A549 (cell line): ENCODE results near the gene SLFN11. TPM values are rescaled to one million over a fixed set of nuclear protein-coding genes. Genes with fewer than 3 reads are reported as not detected.
"Not testable (repeated sequence)": the region's sequence is repeated elsewhere in the genome, so short reads cannot be mapped to it uniquely, and the experiment has no call there.

Source experiments
- ATAC-seq, 2 experiments: fragments of 200-7000 bp in 1 of 2; fragments of >200 bp in 1 of 2; cut with Nextera tagmentation in 1 of 2; cut with Tn5 transposase in 1 of 2; 3 replicates each; pipeline versions ENCODE4 v1.8.0 to v1.9.1; 2018 to 2020; ENCODE audit warnings: mild to moderate bottlenecking in 1 of 2, moderate library complexity in 1 of 2
- CTCF ChIA-PET: fragments of 300-600 bp; sonication (Branson Sonifier 250); formaldehyde crosslinking; extraction: SDS; loops from one replicate; lab custom pipeline; 2021; ENCODE audit warnings: antibody characterized with exemption, inconsistent platforms; lab: Yijun Ruan, JAX
- POLR2A ChIA-PET: fragments of 350-600 bp; formaldehyde crosslinking; extraction: SDS; loops from one replicate; lab custom pipeline; 2021; ENCODE audit warnings: antibody characterized with exemption, inconsistent platforms; lab: Yijun Ruan, JAX
- DNase-seq, 2 experiments: peaks; one replicate each; pipeline versions ENCODE4 v3.0.0 to v3.0.0-alpha.2; 2011 to 2016; ENCODE audit warnings: low read depth in 1 of 2, low spot score in 1 of 2
- FAIRE-seq: peaks from 2 replicates; lab custom pipeline; 2011; peaks lifted over from hg19 to GRCh38; lab: Jason Lieb, UNC
- H3K27ac ChIP-seq, 2 experiments: fragments of >200 bp; sonication (Bioruptor Twin); formaldehyde crosslinking; 3 replicates each; pipeline ENCODE4 v1.5.1; 2016 to 2017
- H3K4me1 ChIP-seq: fragments of >200 bp; sonication (Bioruptor Twin); formaldehyde crosslinking; 3 replicates; pipeline ENCODE4 v1.6.1; 2016
- H3K4me2 ChIP-seq: fragments of >200 bp; sonication (Bioruptor Twin); formaldehyde crosslinking; 3 replicates; pipeline ENCODE4 v1.6.1; 2016
- H3K4me3 ChIP-seq: fragments of >200 bp; sonication (Bioruptor Twin); formaldehyde crosslinking; 3 replicates; pipeline ENCODE4 v1.5.1; 2016
- H3K9me3 ChIP-seq: fragments of >200 bp; sonication (Bioruptor Twin); formaldehyde crosslinking; 3 replicates; pipeline ENCODE4 v1.6.1; 2016
- BHLHE40 ChIP-seq: IDR thresholded peaks from 2 replicates; pipeline ENCODE4 v1.6.1; 2012; ENCODE audit warnings: low read depth, low read length, inconsistent platforms
- EHF ChIP-seq: fragments of 250-450 bp; sonication (Bioruptor Pico); IDR thresholded peaks from 2 replicates; pipeline ENCODE4 v1.5.0; 2020; ENCODE audit warnings: mild to moderate bottlenecking
- FOSL2 ChIP-seq, 2 experiments: fragments of 450-650 bp in 1 of 2; fragments of >200 bp in 1 of 2; sonication (Bioruptor Twin) in 1 of 2; formaldehyde crosslinking; IDR thresholded peaks; 2 replicates each; pipeline versions ENCODE4 v1.5.0 to v1.6.1; 2016 to 2020; ENCODE audit warnings: mild to moderate bottlenecking in 1 of 2, moderate library complexity in 1 of 2
- FOXS1 ChIP-seq: fragments of 250-450 bp; sonication (Bioruptor Pico); IDR thresholded peaks from 2 replicates; pipeline ENCODE4 v1.5.0; 2020; ENCODE audit warnings: mild to moderate bottlenecking, moderate library complexity
- GATA3 ChIP-seq: IDR thresholded peaks from 2 replicates; pipeline ENCODE4 v1.6.1; 2012; ENCODE audit warnings: borderline replicate concordance
- HOXA7 ChIP-seq: fragments of 250-450 bp; sonication (Bioruptor Pico); IDR thresholded peaks from 2 replicates; pipeline ENCODE4 v1.5.0; 2020; ENCODE audit warnings: mild to moderate bottlenecking, moderate library complexity
- NFE2L2 ChIP-seq: fragments of 150-350 bp; conservative IDR thresholded peaks from 2 replicates; pipeline ENCODE4 v1.6.1; 2014; ENCODE audit warnings: low read length
- NPAS2 ChIP-seq: fragments of 250-450 bp; sonication (Bioruptor Pico); IDR thresholded peaks from 2 replicates; pipeline ENCODE4 v1.8.0; 2022; ENCODE audit warnings: mild to moderate bottlenecking, moderate library complexity, borderline replicate concordance
- PHF8 ChIP-seq: fragments of 200-600 bp; sonication (generic); IDR thresholded peaks from 2 replicates; pipeline ENCODE4 v1.6.1; 2016; ENCODE audit warnings: low read depth, mild to moderate bottlenecking, antibody characterized with exemption, moderate library complexity, borderline replicate concordance
- POLR2A ChIP-seq: IDR thresholded peaks from 2 replicates; pipeline ENCODE4 v1.6.1; 2012; ENCODE audit warnings: mild to moderate bottlenecking, low read length
- RFX5 ChIP-seq: fragments of 450-650 bp; IDR thresholded peaks from 2 replicates; pipeline ENCODE4 v1.7.1; 2014; ENCODE audit warnings: antibody characterized with exemption, mild to moderate bottlenecking, moderate library complexity
- SREBF2 ChIP-seq: fragments of 450-650 bp; IDR thresholded peaks from 2 replicates; pipeline ENCODE4 v1.6.1; 2014; ENCODE audit warnings: mild to moderate bottlenecking, moderate library complexity
- ZC3H11A ChIP-seq: fragments of 450-650 bp; IDR thresholded peaks from 2 replicates; pipeline ENCODE4 v1.6.1; 2014; ENCODE audit warnings: antibody characterized with exemption, mild to moderate bottlenecking
- WGBS: methylation state at CpG from one replicate; pipeline ENCODE4 v1.1.6; 2017; ENCODE audit errors: missing lambda C conversion rate; 5-methylcytosine and 5-hydroxymethylcytosine counted together
- polyA plus RNA-seq, 4 experiments: library from polyadenylated mRNA; depleted of rRNA in 3 of 4; stranded (reverse); fragments of >200 nt; fragmentation: RNase III in 1 of 4; extraction: RNeasy Plus Mini Kit Qiagen cat#74134 plus additional on column Dnase treatment in 1 of 4; gene quantifications; 2 replicates in 3 of 4; 3 replicates in 1 of 4; pipeline ENCODE4 v1.2.3, GENCODE V29; 2011 to 2017
- small RNA-seq, 6 experiments: library from RNA; depleted of rRNA; stranded (forward); fragments of <200 nt; gene quantifications; one replicate each; pipeline ENCODE3, GENCODE V24; 2012
- TF ChIP-seq, protein P1 (sequence below): fragments of >200 bp; sonication (Bioruptor Twin); formaldehyde crosslinking; IDR thresholded peaks from 3 replicates; pipeline ENCODE4 v1.6.1; 2016
- TF ChIP-seq, protein P2 (sequence below): fragments of 450-650 bp; IDR thresholded peaks from 2 replicates; pipeline ENCODE4 v1.6.1; 2014; ENCODE audit warnings: antibody characterized with exemption

The SLFN11 gene
- polyA plus RNA-seq, 2 of the 4 experiments (the other 2 are of a cell fraction), result 8.2 to 27.2 TPM

DNA sequence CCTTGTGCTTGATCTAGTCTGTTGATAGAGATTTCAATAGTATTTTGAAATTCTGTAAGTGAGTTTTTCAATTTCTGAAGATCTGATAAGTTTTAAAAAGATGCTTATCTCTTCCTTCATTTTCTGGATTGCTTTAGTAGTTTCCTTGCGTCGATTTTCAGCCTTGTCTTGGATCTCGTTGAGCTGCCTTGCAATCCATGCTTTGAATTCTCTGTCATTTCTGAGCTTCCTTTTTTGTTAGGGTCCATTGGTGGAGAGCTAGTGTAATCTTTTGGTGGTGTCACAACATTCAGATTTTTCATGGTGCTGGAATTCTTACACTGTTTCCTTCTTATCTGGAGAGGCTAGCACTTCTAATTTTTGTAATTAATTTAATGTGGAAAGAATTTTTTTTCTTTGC, 61.1 kb downstream of the SLFN11 start:
- H3K27ac ChIP-seq, result no peak overlapping the region
- H3K4me2 ChIP-seq, result no peak overlapping the region
- POLR2A ChIA-PET, result no interaction called here
- peaks cover 6% of the 10 kb centered on the region for H3K4me1 ChIP-seq
- no peak for TF ChIP-seq SREBF2
- no peak for TF ChIP-seq HOXA7 (CRISPR knock-in tag)
- TF ChIP-seq EHF (CRISPR knock-in tag), result no peak
- no peak for TF ChIP-seq PHF8
- TF ChIP-seq FOSL2 (IDR thresholded peaks at IDR 0.05), result no peak
- no peak for TF ChIP-seq FOSL2 (CRISPR knock-in tag; IDR thresholded peaks at IDR 0.05)
- TF ChIP-seq GATA3, result no peak
- no peak for TF ChIP-seq ZC3H11A
- TF ChIP-seq RFX5, result no peak
- TF ChIP-seq, protein P1, sequence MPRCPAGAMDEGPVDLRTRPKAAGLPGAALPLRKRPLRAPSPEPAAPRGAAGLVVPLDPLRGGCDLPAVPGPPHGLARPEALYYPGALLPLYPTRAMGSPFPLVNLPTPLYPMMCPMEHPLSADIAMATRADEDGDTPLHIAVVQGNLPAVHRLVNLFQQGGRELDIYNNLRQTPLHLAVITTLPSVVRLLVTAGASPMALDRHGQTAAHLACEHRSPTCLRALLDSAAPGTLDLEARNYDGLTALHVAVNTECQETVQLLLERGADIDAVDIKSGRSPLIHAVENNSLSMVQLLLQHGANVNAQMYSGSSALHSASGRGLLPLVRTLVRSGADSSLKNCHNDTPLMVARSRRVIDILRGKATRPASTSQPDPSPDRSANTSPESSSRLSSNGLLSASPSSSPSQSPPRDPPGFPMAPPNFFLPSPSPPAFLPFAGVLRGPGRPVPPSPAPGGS, result no peak
- no peak for TF ChIP-seq FOXS1 (CRISPR knock-in tag)
- TF ChIP-seq POLR2A, result no peak
- TF ChIP-seq BHLHE40, result no peak
- TF ChIP-seq NFE2L2, result no peak
- TF ChIP-seq NPAS2 (CRISPR knock-in tag), result no peak
- TF ChIP-seq, protein P2, sequence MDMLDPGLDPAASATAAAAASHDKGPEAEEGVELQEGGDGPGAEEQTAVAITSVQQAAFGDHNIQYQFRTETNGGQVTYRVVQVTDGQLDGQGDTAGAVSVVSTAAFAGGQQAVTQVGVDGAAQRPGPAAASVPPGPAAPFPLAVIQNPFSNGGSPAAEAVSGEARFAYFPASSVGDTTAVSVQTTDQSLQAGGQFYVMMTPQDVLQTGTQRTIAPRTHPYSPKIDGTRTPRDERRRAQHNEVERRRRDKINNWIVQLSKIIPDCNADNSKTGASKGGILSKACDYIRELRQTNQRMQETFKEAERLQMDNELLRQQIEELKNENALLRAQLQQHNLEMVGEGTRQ, result no peak
- WGBS, result 61% methylated on average over 3 of the region's 3 CpGs
- H3K4me3 ChIP-seq, result no peak overlapping the region
- no peak for DNase-seq
- H3K9me3 ChIP-seq, result no peaks in the 10 kb centered on the region
- CTCF ChIA-PET, result interaction anchor here (0.6 to 11.7 kb wide), 63 partner anchors 9 to 436 kb away, joined by 3 to 291 read pairs (median 4); partner anchors contain the start of genes SLFN12L, SLFN13, SLFN5 and UNC45B
- no peak for FAIRE-seq
- ATAC-seq, result no peak

DNA sequence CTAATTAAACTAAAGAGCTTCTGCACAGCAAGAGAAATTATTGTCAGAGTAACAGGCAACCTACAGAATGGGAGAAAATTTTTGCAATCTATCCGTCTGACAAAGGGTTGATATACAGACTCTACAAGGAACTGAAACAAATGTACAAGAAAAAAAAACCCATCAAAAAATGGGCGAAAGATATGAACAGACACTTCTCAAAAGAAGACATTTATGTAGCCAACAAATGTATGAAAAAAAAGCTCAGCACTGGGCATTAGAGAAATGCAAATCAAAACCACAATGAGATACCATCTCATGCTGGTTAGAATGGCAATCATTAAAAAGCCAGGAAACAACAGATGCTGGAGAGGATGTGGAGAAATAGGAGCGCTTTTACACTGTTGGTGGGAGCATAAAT, 64.1 kb downstream of the SLFN11 start:
- FAIRE-seq, H3K27ac ChIP-seq, H3K4me3 ChIP-seq, POLR2A ChIA-PET, H3K9me3 ChIP-seq, DNase-seq, ATAC-seq, H3K4me2 ChIP-seq, H3K4me1 ChIP-seq: not testable (repeated sequence)
- CTCF ChIA-PET, result interaction anchor here (2.2 to 11.7 kb wide), 3 partner anchors 138 to 438 kb away, joined by 5 to 291 read pairs (median 45); partner anchors contain the start of gene SLFN12L
- WGBS, result 64% methylated on average over 3 of the region's 3 CpGs

Small RNA genes lying within 50 kb of the gene (small RNA-seq; reads per million reads assigned to genes)
- 0 reads per million in 6 experiments for gene AC060766.3
- gene AC060766.5, result 0 reads per million in 6 experiments

Other genes with a start within 250 kb of the SLFN11 start
- 19.3 and 20.9 TPM in 2 replicates for gene NLE1, start 231.3 kb downstream of the SLFN11 start, polyA plus RNA-seq (2011; rRNA removed)
- gene NLE1, start 231.3 kb downstream of the SLFN11 start, polyA plus RNA-seq (2017; fragmentation: RNase III; extraction: RNeasy Plus Mini Kit Qiagen cat#74134 plus additional on column Dnase treatment), result 29.7 to 31.8 TPM (median 30.0 TPM) in 3 replicates
- not detected in 2 replicates for gene UNC45B, start 225.8 kb downstream of the SLFN11 start, polyA plus RNA-seq (2011; rRNA removed)
- gene UNC45B, start 225.8 kb downstream of the SLFN11 start, polyA plus RNA-seq (2017; fragmentation: RNase III; extraction: RNeasy Plus Mini Kit Qiagen cat#74134 plus additional on column Dnase treatment), result not detected in 3 replicates
- not detected in 2 replicates for gene SLC35G3, start 179.2 kb downstream of the SLFN11 start, polyA plus RNA-seq (2011; rRNA removed)
- not detected in 3 replicates for gene SLC35G3, start 179.2 kb downstream of the SLFN11 start, polyA plus RNA-seq (2017; fragmentation: RNase III; extraction: RNeasy Plus Mini Kit Qiagen cat#74134 plus additional on column Dnase treatment)
- 30.3 and 33.1 TPM in 2 replicates for gene SLFN5, start 130.5 kb downstream of the SLFN11 start, polyA plus RNA-seq (2011; rRNA removed)
- gene SLFN5, start 130.5 kb downstream of the SLFN11 start, polyA plus RNA-seq (2017; fragmentation: RNase III; extraction: RNeasy Plus Mini Kit Qiagen cat#74134 plus additional on column Dnase treatment), result 1.6 to 2.0 TPM (median 1.9 TPM) in 3 replicates
- gene SLFN12, start 58.9 kb upstream of the SLFN11 start, polyA plus RNA-seq (2011; rRNA removed), result 0.16 and 0.23 TPM in 2 replicates
- gene SLFN12, start 58.9 kb upstream of the SLFN11 start, polyA plus RNA-seq (2017; fragmentation: RNase III; extraction: RNeasy Plus Mini Kit Qiagen cat#74134 plus additional on column Dnase treatment), result 0.08 to 0.12 TPM (median 0.09 TPM) in 3 replicates
- gene SLFN13, start 75.1 kb upstream of the SLFN11 start, polyA plus RNA-seq (2011; rRNA removed), result 12.2 and 12.5 TPM in 2 replicates
- 5.4 to 6.8 TPM (median 6.6 TPM) in 3 replicates for gene SLFN13, start 75.1 kb upstream of the SLFN11 start, polyA plus RNA-seq (2017; fragmentation: RNase III; extraction: RNeasy Plus Mini Kit Qiagen cat#74134 plus additional on column Dnase treatment)
- not detected in 2 replicates for gene SLFN12L, start 164.1 kb upstream of the SLFN11 start, polyA plus RNA-seq (2011; rRNA removed)
- not detected in 3 replicates for gene SLFN12L, start 164.1 kb upstream of the SLFN11 start, polyA plus RNA-seq (2017; fragmentation: RNase III; extraction: RNeasy Plus Mini Kit Qiagen cat#74134 plus additional on column Dnase treatment)
- not detected in 2 replicates for gene SLFN14, start 187.2 kb upstream of the SLFN11 start, polyA plus RNA-seq (2011; rRNA removed)
- not detected in 3 replicates for gene SLFN14, start 187.2 kb upstream of the SLFN11 start, polyA plus RNA-seq (2017; fragmentation: RNase III; extraction: RNeasy Plus Mini Kit Qiagen cat#74134 plus additional on column Dnase treatment)
- 11.2 and 15.0 TPM in 2 replicates for gene PEX12, start 204.9 kb upstream of the SLFN11 start, polyA plus RNA-seq (2011; rRNA removed)
- gene PEX12, start 204.9 kb upstream of the SLFN11 start, polyA plus RNA-seq (2017; fragmentation: RNase III; extraction: RNeasy Plus Mini Kit Qiagen cat#74134 plus additional on column Dnase treatment), result 4.3 to 4.7 TPM (median 4.6 TPM) in 3 replicates
- 278 and 309 TPM in 2 replicates for gene AP2B1, start 213.7 kb upstream of the SLFN11 start, polyA plus RNA-seq (2011; rRNA removed)
- 110 to 139 TPM (median 114 TPM) in 3 replicates for gene AP2B1, start 213.7 kb upstream of the SLFN11 start, polyA plus RNA-seq (2017; fragmentation: RNase III; extraction: RNeasy Plus Mini Kit Qiagen cat#74134 plus additional on column Dnase treatment)